ENCODE results near the gene LHX6. TPM values are rescaled to one million over a fixed set of nuclear protein-coding genes. Genes with fewer than 3 reads are reported as not detected.

LHX6 gene
- total and polyA plus RNA-seq, 2 of the 8 experiments (the other 6 are each of a cell fraction or from before 2014, with no cell fraction given): 0.92 to 1.2 TPM

- TF ChIP-seq KDM5A (IDR thresholded peaks at IDR 0.05; ENCODE audit: low read length) (peak; percentile 79), YY1 (IDR thresholded peaks at IDR 0.05; ENCODE audit: low read depth, low read length) (no peak), SP1 (IDR thresholded peaks at IDR 0.05; ENCODE audit: low read depth, low read length) (no peak), GTF2F1 (IDR thresholded peaks at IDR 0.05; ENCODE audit: borderline replicate concordance, low read depth, low read length) (no peak), MAFK (IDR thresholded peaks at IDR 0.05; ENCODE audit: low read depth, low read length) (no peak), BRCA1 (IDR thresholded peaks at IDR 0.05; ENCODE audit: low read depth, low read length) (peak; percentile 62), POU5F1 (IDR thresholded peaks at IDR 0.05; ENCODE audit: low read depth, low read length) (no peak), POLR2AphosphoS5 (IDR thresholded peaks at IDR 0.05; ENCODE audit: low read depth, low read length) (peak; percentile 96), CHD1 (IDR thresholded peaks at IDR 0.05; ENCODE audit: low read depth, low read length) (no peak), TBP (IDR thresholded peaks at IDR 0.05; ENCODE audit: low read depth, low read length) (peak; percentile 72), RBBP5 (IDR thresholded peaks at IDR 0.05; ENCODE audit: borderline replicate concordance, low read depth, low read length) (peak; percentile 93), BCL11A (IDR thresholded peaks at IDR 0.05; ENCODE audit: low read depth in 2 of 2, low read length in 2 of 2) (no peak), MAX (IDR thresholded peaks at IDR 0.05) (peak; percentile 99), SIRT6 (IDR thresholded peaks at IDR 0.05; ENCODE audit: low read length) (no peak), TCF12 (IDR thresholded peaks at IDR 0.05; ENCODE audit: low read depth, low read length) (peak; percentile 45; the same call in 1 of the 2 replicates), ATF3 (IDR thresholded peaks at IDR 0.05; ENCODE audit: insufficient read depth, low read depth, low read length) (peak; percentile 91), TAF1 (IDR thresholded peaks at IDR 0.05; ENCODE audit: low read depth, low read length) (peak; percentile 65), SP4 (IDR thresholded peaks at IDR 0.05; ENCODE audit: low read length) (0 out of 2 replicates have a peak, but pooled peaks have one; percentile 26), KDM4A (IDR thresholded peaks at IDR 0.05; ENCODE audit: low read depth, low read length, severe bottlenecking) (peak; percentile 100), CHD2 (IDR thresholded peaks at IDR 0.05; ENCODE audit: low read length) (peak; percentile 51), SAP30 (IDR thresholded peaks at IDR 0.05; ENCODE audit: insufficient read depth, insufficient replicate concordance, low read length) (peak; percentile 37), RAD21 (IDR thresholded peaks at IDR 0.05 in 1 of 2, conservative IDR thresholded peaks at IDR 0.05 in 1 of 2; ENCODE audit: low read depth in 2 of 2, low read length in 2 of 2) (peak in 1 of 2 experiments; percentile 33; a peak in 2 of 4 replicates), HDAC2 (IDR thresholded peaks at IDR 0.05; ENCODE audit: borderline replicate concordance in 1 of 2, low read depth in 2 of 2, low read length in 2 of 2) (no peak)
Measured at GRCh38 chr9:122264360-122265148, 35.8 kb upstream of the LHX6 start, which contains the start of the genes MRRF and RBM18 (continued).
